Uterus (tissue), 2 donors: Measurements from ENCODE around the gene SENP7.

ENCODE experiments used
- CTCF ChIP-seq, 4 experiments: fragments of 200-600 bp in 2 of 4; fragments of 450-650 bp in 2 of 4; sonication (generic) in 2 of 4; IDR thresholded peaks; one replicate each; pipeline ENCODE4 v1.5.1; 2016 to 2019; ENCODE audit warnings: antibody characterized with exemption in 4 of 4, mild to moderate bottlenecking in 2 of 4, moderate library complexity in 1 of 4
- POLR2A ChIP-seq, 2 donors: fragments of 450-650 bp; IDR thresholded peaks; one replicate each; pipeline ENCODE4 v1.6.1; 2016; ENCODE audit warnings: antibody characterized with exemption in 2 of 2, mild to moderate bottlenecking in 1 of 2, moderate library complexity in 1 of 2

- TF ChIP-seq POLR2A (IDR thresholded peaks at IDR 0.05) (no peak), CTCF (IDR thresholded peaks at IDR 0.05) (no peak)
Observed at GRCh38 chr3:101527441-101527840, 14.4 kb upstream of the SENP7 start.
